Measurements from ENCODE around the gene PIP5KL1.

Gene PIP5KL1

DNA sequence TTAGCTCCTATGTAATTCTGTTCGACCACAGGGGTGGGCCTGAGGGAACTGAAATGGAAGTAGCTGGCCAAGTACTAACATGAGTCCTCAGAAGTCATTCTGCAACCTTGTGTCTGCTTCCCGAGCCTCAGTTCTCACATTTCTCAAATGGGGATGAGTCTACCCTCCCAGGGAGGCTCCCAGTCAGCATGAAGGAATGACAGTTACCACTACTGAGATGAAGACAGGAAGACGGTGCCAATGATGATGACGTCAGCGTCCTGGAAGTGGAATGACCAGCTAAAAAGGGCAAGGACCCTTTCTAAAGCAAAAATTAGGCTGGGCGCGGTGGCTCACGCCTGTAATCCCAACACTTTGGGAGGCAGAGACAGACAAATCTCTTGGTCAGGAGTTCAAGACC is 6.8 kb downstream of the PIP5KL1 start:
- ATAC-seq (replicated peaks) = no peak
- Mint-ChIP-seq H3K27ac (peak overlapping the region; percentile 89), H3K36me3 (peaks cover 0 to 9% of the 10 kb centered on the region in 2 donors), H3K4me1 (peaks cover 13 to 38% of the 10 kb centered on the region in 2 donors), H3K4me3 (no peak overlapping the region), H3K9me3 (no peaks in the 10 kb centered on the region), H3K27me3 (peaks cover 16 to 24% of the 10 kb centered on the region in 2 donors)
- DNase-seq = no peak

DNA sequence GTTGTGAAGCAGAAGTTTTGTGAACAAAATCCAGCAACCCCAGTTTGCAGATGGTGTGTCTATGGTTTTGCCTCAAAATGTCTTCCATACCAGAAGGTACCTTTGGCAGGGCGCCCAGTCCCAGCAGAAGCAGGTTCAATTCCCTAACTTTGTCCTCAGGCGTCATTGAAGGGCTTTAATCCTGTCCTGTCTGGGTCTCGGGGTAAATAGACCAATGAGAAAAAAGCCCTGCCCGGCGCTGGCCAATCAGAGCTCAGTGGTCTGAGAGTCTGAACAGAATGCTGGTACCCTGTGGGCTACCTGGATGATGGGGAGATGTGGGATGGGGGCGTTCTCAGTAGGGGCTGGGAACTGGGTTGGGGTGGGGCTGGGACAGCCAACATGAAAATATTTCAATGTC is 7.5 kb downstream of the PIP5KL1 start:
- H3K4me1 Mint-ChIP-seq = peaks cover 21 to 45% of the 10 kb centered on the region in 2 donors
- H3K27me3 Mint-ChIP-seq = peaks cover 11 to 16% of the 10 kb centered on the region in 2 donors

DNA sequence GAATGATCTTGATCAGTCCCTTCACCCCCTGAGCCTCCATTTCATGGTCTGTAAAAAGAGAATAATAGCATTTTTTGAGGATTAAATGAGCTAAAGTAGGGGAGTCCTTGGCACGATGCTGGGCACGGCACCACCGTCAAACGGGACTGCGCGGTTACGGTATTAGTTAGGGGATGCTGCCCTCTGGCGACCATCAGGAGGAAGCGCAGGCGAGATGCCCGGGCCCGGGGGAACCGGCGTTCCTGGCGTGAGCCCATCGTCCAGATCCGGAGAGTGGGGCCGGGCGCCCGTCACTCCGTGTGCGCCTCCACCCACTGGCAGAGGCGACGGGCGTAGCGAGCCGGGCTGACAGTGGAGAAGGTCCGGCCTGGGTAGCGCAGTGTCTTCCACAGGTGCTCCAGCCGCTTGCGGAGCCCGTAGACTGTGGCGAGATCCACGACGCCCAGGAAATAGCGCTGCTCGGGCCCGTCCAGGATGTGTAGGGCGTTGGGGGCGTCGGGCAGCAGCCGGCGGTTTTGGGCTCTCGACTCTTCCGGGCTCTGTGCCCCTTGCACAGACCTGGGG is 8.9 kb downstream of the PIP5KL1 start:
- peak overlapping the region; percentile 67 for H3K27ac Mint-ChIP-seq
- peaks cover 28 to 53% of the 10 kb centered on the region in 2 donors for H3K4me1 Mint-ChIP-seq
- H3K9me3 Mint-ChIP-seq = no peaks in the 10 kb centered on the region
- peaks cover 0 to 9% of the 10 kb centered on the region in 2 donors for H3K36me3 Mint-ChIP-seq
- peak overlapping the region; percentile 69 to 81 for H3K4me3 Mint-ChIP-seq
- peak; percentile 17 to 27 for ATAC-seq (replicated peaks)
- peak; percentile 62 for DNase-seq
- H3K27me3 Mint-ChIP-seq = peaks cover 8 to 11% of the 10 kb centered on the region in 2 donors

More for the DNA sequence above, 7.5 kb downstream of the PIP5KL1 start:
- DNase-seq (no peak), ATAC-seq (replicated peaks) (no peak)
- peaks cover 0 to 9% of the 10 kb centered on the region in 2 donors for H3K36me3 Mint-ChIP-seq
- H3K27ac Mint-ChIP-seq = no peak overlapping the region
- no peaks in the 10 kb centered on the region for H3K9me3 Mint-ChIP-seq
- H3K4me3 Mint-ChIP-seq = no peak overlapping the region

GRCh38 chr9:127920794-127921193 is 9.8 kb downstream of the PIP5KL1 start:
- ATAC-seq (replicated peaks) = no peak
- H3K36me3 Mint-ChIP-seq = peaks cover 3 to 9% of the 10 kb centered on the region in 2 donors
- DNase-seq = no peak
- peaks cover 6 to 8% of the 10 kb centered on the region in 2 donors for H3K27me3 Mint-ChIP-seq
- H3K27ac Mint-ChIP-seq = peak overlapping the region; percentile 51
- peaks cover 28 to 50% of the 10 kb centered on the region in 2 donors for H3K4me1 Mint-ChIP-seq
- peak overlapping the region in 1 of 2 donors; percentile 14 for H3K4me3 Mint-ChIP-seq
- no peaks in the 10 kb centered on the region for H3K9me3 Mint-ChIP-seq

DNA sequence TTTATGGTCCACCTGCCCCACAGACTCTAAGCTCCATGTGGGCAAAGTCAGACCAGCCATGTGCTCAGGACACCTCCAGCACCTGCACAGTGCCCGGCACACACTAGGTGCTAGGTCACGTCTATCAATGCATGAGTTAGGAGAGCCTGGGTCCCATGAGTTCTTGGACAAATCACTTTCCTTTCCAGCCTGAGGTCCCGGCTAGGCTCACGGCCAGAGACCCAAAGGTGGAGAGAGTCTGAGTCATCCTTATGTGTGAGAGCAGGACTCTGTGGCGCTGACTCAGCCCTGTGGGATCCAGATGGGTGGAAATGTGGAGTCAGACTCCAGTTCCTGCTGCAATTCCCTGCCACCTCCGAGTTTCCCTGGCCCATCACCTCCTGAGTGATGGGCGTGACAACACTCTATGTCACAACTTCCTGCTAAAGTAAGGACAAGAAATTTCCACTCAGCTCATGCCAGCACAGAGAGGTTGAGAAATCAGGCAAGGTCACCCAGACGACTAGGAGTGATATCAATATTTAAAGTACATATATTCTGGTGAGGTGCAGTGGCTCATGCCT is 11.2 kb downstream of the PIP5KL1 start:
- Mint-ChIP-seq H3K4me3 (peak overlapping the region; percentile 4 to 26), H3K4me1 (peaks cover 39 to 65% of the 10 kb centered on the region in 2 donors), H3K27ac (peak overlapping the region; percentile 94), H3K9me3 (no peaks in the 10 kb centered on the region), H3K36me3 (peaks cover 11 to 14% of the 10 kb centered on the region in 2 donors), H3K27me3 (no peaks in the 10 kb centered on the region)
- ATAC-seq (replicated peaks) = no peak
- no peak for DNase-seq

GRCh38 chr9:127918183-127919107 is 12.1 kb downstream of the PIP5KL1 start:
- no peak for ATAC-seq (replicated peaks)
- H3K4me1 Mint-ChIP-seq = peaks cover 39 to 65% of the 10 kb centered on the region in 2 donors
- no peaks in the 10 kb centered on the region for H3K9me3 Mint-ChIP-seq
- H3K36me3 Mint-ChIP-seq = peaks cover 16 to 20% of the 10 kb centered on the region in 2 donors
- no peak for DNase-seq
- peak overlapping the region; percentile 94 for H3K27ac Mint-ChIP-seq
- H3K27me3 Mint-ChIP-seq = no peaks in the 10 kb centered on the region
- H3K4me3 Mint-ChIP-seq = peak overlapping the region; percentile 86 to 87

GRCh38 chr9:127917603-127918002 is 13.0 kb downstream of the PIP5KL1 start:
- H3K4me1 Mint-ChIP-seq = peaks cover 45 to 72% of the 10 kb centered on the region in 2 donors
- ATAC-seq (replicated peaks) (peak; percentile 73 to 74), DNase-seq (peak; percentile 84)
- H3K36me3 Mint-ChIP-seq = peaks cover 23 to 26% of the 10 kb centered on the region in 2 donors
- no peaks in the 10 kb centered on the region for H3K27me3 Mint-ChIP-seq
- H3K9me3 Mint-ChIP-seq = no peaks in the 10 kb centered on the region
- peak overlapping the region; percentile 94 for H3K27ac Mint-ChIP-seq
- peak overlapping the region; percentile 86 to 87 for H3K4me3 Mint-ChIP-seq

DNA sequence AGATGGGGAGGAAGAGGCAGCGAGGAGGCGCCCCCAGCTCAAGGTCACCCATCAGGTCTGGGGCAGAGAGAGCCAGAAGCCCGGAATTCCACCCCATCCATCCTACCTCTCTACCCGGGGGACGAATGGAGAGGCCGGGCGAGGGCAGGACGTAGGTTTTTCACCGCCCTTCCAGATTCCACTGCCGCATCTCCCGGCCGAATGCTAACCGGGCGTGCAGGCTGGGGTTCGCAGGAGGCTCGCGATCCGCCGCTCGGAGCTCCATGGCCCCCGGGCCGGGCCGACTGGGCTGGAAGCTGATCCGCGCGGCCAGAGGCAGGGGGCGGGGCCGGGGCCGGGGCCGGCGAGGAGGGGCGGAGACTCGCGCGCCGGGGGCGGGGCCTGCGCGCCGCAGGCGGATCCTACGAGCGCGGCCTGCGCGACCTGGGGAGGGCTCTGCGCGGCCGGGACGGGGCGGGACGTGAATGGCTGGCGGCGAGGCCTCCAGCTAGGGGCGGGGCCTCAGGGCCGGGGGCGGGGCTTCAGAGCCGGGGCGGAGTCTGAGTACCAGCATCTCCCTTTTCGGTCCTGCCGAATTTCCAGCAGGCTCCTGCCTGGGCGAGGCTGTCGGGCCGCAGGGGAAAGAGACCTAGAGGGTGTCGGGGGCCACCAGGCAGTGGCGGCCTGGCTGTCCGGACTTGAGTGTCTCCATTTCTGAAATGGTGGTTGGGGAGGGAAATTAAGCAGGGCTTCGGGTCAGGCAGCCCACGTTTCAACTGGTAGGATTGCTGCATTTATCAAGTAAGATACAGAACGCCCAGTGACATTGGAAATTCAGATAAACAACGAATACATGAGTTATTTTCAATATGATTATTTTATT is 13.6 kb downstream of the PIP5KL1 start, which contains the start of gene ST6GALNAC4:
TSS of gene ST6GALNAC4 (minus strand) at position 322 of the 862 bp plus-strand sequence. CDS start 622 bp downstream, outside the sequence.
- no peaks in the 10 kb centered on the region for H3K9me3 Mint-ChIP-seq
- H3K27ac Mint-ChIP-seq = peak within 1 kb of the TSS; percentile 98
- H3K27me3 Mint-ChIP-seq = no peaks in the 10 kb centered on the region
- H3K4me1 Mint-ChIP-seq = peaks cover 48 to 75% of the 10 kb centered on the region in 2 donors
- ATAC-seq (replicated peaks) (peak; percentile 78 to 85), DNase-seq (peak; percentile 89)
- peak within 1 kb of the TSS; percentile 88 to 96 for H3K4me3 Mint-ChIP-seq
- H3K36me3 Mint-ChIP-seq = peaks cover 23 to 32% of the 10 kb centered on the region in 2 donors

DNA sequence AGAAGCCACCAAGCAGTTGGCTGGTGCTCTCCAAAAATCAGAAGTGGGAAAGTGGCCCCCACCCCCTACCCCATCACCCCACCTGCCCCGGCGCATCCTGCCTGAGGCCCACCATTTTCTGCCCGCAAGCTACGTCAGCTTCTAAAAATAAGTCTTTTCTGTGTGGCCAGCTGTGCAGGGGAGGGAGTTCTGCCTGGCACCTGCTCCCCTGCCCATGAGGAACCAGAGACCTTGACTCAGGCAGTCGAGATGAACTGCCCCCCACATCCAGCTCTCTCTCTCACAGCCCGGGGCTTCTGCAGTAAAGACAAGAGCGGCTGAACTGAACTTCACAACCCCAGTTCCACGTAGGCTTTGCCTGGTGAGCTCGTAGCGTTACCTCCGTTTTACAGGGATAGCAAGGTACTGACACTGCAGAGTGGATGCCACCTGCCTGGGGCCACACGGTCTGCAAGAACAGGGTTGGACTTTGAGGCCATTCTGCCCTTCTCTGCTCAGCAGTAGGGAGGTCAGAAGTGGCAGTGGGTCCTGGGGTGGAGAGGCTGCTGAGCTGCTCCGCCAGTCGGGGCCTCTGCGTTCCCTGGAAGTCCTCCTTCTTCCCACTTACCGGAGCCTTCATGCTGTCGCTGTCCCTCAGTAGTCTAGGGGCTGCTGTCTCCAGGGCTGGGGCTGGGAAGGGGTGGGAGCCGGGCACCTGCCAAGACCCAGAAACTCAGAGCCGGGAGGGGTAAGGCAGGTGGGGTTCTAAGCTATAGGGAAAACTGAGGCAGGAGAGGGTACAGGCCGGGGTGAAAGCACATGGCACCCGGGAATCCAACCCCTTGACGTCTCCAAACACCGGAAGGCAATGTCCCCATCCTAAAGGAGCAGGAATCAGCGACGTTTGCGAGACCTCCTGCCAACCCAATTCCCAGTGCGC is 14.5 kb downstream of the PIP5KL1 start:
- Mint-ChIP-seq H3K27ac (peak overlapping the region; percentile 98), H3K27me3 (no peaks in the 10 kb centered on the region), H3K36me3 (peaks cover 24 to 38% of the 10 kb centered on the region in 2 donors), H3K4me3 (peak overlapping the region; percentile 88 to 96), H3K4me1 (peaks cover 52 to 75% of the 10 kb centered on the region in 2 donors), H3K9me3 (no peaks in the 10 kb centered on the region)
- ATAC-seq (replicated peaks) = peak; percentile 36 to 38
- peak; percentile 78 for DNase-seq

GRCh38 chr9:127915325-127915752 is 15.2 kb downstream of the PIP5KL1 start:
- Mint-ChIP-seq H3K4me3 (peak overlapping the region; percentile 88 to 96), H3K27me3 (no peaks in the 10 kb centered on the region), H3K4me1 (peaks cover 51 to 75% of the 10 kb centered on the region in 2 donors), H3K36me3 (peaks cover 24 to 45% of the 10 kb centered on the region in 2 donors), H3K27ac (peak overlapping the region; percentile 98), H3K9me3 (no peaks in the 10 kb centered on the region)
- DNase-seq = no peak
- peak in 1 of 2 donors; percentile 3 for ATAC-seq (replicated peaks)

DNA sequence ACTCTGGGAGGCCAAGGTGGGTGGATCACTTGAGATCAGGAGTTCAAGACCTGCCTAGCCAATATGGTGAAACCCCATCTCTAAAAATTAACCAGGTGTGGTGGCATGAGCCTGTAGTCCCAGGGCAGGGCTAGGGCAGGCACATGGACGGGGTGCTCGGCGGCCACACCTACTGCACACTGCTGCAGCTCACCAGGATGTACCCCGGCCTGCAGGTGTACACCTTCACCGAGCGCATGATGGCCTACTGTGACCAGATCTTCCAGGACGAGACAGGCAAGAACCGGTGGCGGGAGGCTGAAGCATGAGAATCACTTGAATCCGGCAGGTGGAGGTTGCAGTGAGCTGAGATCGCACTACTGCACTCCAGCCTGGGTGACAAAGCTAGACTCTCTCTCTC is 16.9 kb downstream of the PIP5KL1 start:
- Mint-ChIP-seq H3K4me1 (peaks cover 45 to 68% of the 10 kb centered on the region in 2 donors), H3K36me3 (peaks cover 28 to 51% of the 10 kb centered on the region in 2 donors), H3K4me3 (no peak overlapping the region), H3K27ac (no peak overlapping the region), H3K9me3 (no peaks in the 10 kb centered on the region), H3K27me3 (no peaks in the 10 kb centered on the region)
- DNase-seq (no peak), ATAC-seq (replicated peaks) (no peak)

GRCh38 chr9:127912882-127913281 is 17.7 kb downstream of the PIP5KL1 start:
- no peaks in the 10 kb centered on the region for H3K9me3 Mint-ChIP-seq
- ATAC-seq (replicated peaks) (no peak), DNase-seq (no peak)
- H3K4me1 Mint-ChIP-seq = peaks cover 37 to 60% of the 10 kb centered on the region in 2 donors
- H3K27me3 Mint-ChIP-seq = no peaks in the 10 kb centered on the region
- peaks cover 31 to 54% of the 10 kb centered on the region in 2 donors for H3K36me3 Mint-ChIP-seq
- H3K27ac Mint-ChIP-seq = peak overlapping the region; percentile 27
- no peak overlapping the region for H3K4me3 Mint-ChIP-seq
